Type B pancreatic cell (in vitro differentiated cells): ENCODE data around the gene TEX29. TPM values are rescaled to one million over a fixed set of nuclear protein-coding genes. Genes with fewer than 3 reads are reported as not detected.

Experiments used
- DNase-seq: peaks from one replicate; pipeline ENCODE4 v3.0.0; 2021; ENCODE audit warnings: mixed read lengths; ENCODE audit not compliant: unreplicated experiment; ENCODE audit errors: extremely low spot score
- H3K27ac Mint-ChIP-seq: 2 replicates; pipeline ENCODE4 v1.8.0; 2021; ENCODE audit warnings: mild to moderate bottlenecking, mixed read lengths
- H3K27me3 Mint-ChIP-seq: 2 replicates; pipeline ENCODE4 v1.8.0; 2021; ENCODE audit warnings: mixed read lengths
- H3K36me3 Mint-ChIP-seq: 2 replicates; pipeline ENCODE4 v1.8.0; 2021; ENCODE audit warnings: mixed read lengths
- H3K4me1 Mint-ChIP-seq: one replicate; pipeline ENCODE4 v1.8.0; 2021; ENCODE audit warnings: mixed read lengths; ENCODE audit not compliant: unreplicated experiment
- H3K4me3 Mint-ChIP-seq: 2 replicates; pipeline ENCODE4 v1.8.0; 2021; ENCODE audit warnings: mild to moderate bottlenecking, mixed read lengths
- H3K9me3 Mint-ChIP-seq: 2 replicates; pipeline ENCODE4 v1.8.0; 2021; ENCODE audit warnings: mixed read lengths
- total RNA-seq: library from RNA; stranded (reverse); gene quantifications from 2 replicates; pipeline ENCODE4 v1.2.1, GENCODE V29; 2021; ENCODE audit warnings: low replicate concordance
- TF ChIP-seq, protein P1 (sequence below): fragments of 200-600 bp; sonication (generic); conservative IDR thresholded peaks from 2 replicates; pipeline ENCODE4 v1.5.0; 2021; ENCODE audit warnings: antibody characterized with exemption, mild to moderate bottlenecking

Gene TEX29
- total RNA-seq, 1 donor from 2014 or later, result 0.92 TPM

GRCh38 chr13:111292710-111293485 is 27.5 kb upstream of the TEX29 start:
- no peaks in the 10 kb centered on the region for H3K9me3 Mint-ChIP-seq
- H3K36me3 Mint-ChIP-seq, result peaks cover 16% of the 10 kb centered on the region
- H3K27me3 Mint-ChIP-seq, result no peaks in the 10 kb centered on the region
- H3K27ac Mint-ChIP-seq, result no peak overlapping the region
- no peak overlapping the region for H3K4me3 Mint-ChIP-seq
- TF ChIP-seq, protein P1, sequence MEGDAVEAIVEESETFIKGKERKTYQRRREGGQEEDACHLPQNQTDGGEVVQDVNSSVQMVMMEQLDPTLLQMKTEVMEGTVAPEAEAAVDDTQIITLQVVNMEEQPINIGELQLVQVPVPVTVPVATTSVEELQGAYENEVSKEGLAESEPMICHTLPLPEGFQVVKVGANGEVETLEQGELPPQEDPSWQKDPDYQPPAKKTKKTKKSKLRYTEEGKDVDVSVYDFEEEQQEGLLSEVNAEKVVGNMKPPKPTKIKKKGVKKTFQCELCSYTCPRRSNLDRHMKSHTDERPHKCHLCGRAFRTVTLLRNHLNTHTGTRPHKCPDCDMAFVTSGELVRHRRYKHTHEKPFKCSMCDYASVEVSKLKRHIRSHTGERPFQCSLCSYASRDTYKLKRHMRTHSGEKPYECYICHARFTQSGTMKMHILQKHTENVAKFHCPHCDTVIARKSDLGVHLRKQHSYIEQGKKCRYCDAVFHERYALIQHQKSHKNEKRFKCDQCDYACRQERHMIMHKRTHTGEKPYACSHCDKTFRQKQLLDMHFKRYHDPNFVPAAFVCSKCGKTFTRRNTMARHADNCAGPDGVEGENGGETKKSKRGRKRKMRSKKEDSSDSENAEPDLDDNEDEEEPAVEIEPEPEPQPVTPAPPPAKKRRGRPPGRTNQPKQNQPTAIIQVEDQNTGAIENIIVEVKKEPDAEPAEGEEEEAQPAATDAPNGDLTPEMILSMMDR, result no peak
- no peak for DNase-seq
- H3K4me1 Mint-ChIP-seq, result no peaks in the 10 kb centered on the region

DNA sequence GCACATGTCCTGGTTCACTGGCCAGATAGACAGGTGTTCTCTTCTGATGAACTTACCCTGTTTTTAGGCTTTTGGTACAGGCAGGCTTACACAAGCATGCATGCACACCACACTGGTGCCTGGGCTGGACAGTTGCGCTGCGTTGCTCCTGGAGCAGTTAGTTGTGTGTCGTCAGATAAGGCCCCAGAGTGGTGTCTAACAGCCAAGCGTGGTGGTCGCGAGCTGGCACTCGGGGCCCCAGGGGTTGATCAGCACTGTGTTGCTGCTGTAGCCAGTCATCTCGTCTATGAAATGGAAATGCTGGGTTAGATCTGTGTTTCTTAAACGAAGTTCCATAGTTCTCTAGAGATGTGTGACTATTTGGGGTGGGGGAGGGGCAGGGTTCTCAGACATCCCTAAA is 24.6 kb upstream of the TEX29 start:
- TF ChIP-seq, protein P1, result no peak
- peaks cover 12% of the 10 kb centered on the region for H3K36me3 Mint-ChIP-seq
- H3K4me3 Mint-ChIP-seq, result no peak overlapping the region
- H3K4me1 Mint-ChIP-seq, result no peaks in the 10 kb centered on the region
- no peak overlapping the region for H3K27ac Mint-ChIP-seq
- H3K27me3 Mint-ChIP-seq, result no peaks in the 10 kb centered on the region
- DNase-seq, result no peak
- no peaks in the 10 kb centered on the region for H3K9me3 Mint-ChIP-seq

DNA sequence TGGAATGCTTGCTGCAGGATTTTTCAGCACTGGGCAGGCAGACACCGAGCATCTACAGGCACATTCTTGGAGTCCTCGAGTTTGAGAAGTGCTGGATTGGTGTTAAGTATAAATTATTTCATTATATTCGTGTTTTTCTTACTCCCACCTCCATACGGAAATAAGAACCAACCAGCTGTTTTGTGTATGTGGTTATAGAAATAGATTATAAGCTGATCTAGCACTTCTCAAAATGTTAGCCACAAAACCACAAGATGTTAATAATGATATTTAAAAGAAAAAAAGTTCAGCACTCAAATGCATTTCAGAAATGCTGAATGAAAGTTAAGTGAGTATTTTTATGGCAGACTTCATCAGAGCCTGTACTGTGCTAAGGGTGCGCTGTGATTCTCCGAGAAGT is 24.0 kb upstream of the TEX29 start:
- no peak overlapping the region for H3K4me3 Mint-ChIP-seq
- TF ChIP-seq, protein P1, result no peak
- no peak for DNase-seq
- no peak overlapping the region for H3K27ac Mint-ChIP-seq
- no peaks in the 10 kb centered on the region for H3K9me3 Mint-ChIP-seq
- H3K4me1 Mint-ChIP-seq, result no peaks in the 10 kb centered on the region
- peaks cover 16% of the 10 kb centered on the region for H3K36me3 Mint-ChIP-seq
- H3K27me3 Mint-ChIP-seq, result no peaks in the 10 kb centered on the region

DNA sequence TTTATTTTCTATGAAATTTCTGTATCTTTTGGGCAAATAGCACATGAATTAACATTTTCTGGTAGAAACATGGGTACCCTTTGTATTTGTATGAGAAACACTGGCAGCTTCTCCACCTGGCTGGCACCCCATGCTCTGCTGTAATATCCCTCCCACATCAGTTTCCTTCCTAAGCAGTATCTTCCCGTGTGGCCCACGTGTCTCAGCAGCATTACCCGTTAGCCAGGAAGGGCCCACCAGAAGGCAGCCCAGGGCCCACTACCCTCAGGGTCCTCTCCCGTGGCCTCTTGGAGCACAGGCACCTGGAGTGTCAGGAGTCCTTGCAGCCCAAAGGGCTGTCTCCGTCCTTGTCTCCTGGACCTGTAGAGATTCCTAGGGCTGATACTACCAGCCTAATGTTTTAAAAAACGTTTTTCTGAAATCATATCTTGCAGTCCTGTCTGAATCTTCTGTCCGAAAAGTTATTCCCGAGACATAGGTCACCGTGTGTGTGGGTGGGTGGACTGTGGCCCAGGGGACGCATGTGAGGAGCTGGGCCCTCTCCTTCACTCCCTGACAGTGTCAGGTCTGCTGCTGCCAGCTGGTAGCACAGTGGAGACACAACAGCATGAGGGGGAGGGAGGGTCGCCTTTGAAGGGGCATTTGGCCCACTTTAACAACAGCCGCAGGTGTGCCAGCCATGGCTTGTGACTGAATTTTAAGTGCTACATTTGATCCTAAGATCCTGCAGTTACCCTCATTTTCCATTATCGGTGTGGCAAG is 22.0 kb upstream of the TEX29 start:
- Mint-ChIP-seq H3K27me3 (no peaks in the 10 kb centered on the region), H3K27ac (no peak overlapping the region), H3K4me1 (no peaks in the 10 kb centered on the region), H3K36me3 (peaks cover 13% of the 10 kb centered on the region), H3K4me3 (no peak overlapping the region), H3K9me3 (no peaks in the 10 kb centered on the region)
- TF ChIP-seq, protein P1, result no peak
- no peak for DNase-seq

DNA sequence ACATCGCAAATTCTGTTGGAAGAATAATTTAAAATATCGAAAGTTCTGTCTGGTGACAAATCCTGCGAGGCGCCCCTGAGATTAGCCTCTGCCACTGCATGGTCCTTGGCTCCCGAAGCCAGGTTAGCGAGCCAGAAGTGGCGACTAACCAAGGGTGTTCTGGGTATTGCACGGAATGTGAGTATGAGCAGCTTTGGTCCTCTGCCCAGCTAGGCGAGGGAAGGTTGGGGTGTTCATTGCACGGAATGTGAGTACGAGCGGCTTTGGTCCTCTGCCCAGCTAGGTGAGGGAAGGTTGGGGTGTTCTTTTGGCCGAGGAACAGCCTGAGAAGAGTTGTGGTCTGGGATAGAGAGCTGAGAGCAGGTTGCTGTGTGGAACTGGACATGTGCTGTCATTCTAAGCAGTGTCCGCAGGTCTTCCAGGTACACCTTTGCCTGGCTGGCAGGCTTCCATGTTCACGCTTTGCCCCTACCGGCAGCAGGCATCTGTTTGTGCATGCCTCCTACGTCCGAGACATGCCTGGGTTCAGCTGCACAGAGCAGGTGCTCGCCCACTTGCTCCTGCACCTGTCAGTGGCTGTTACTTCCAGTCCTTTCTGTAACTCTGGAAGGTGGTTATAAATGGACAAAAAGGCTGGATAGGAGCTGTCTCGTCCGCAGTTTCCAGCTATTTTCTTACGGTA is 18.3 kb upstream of the TEX29 start:
- Mint-ChIP-seq H3K4me1 (no peaks in the 10 kb centered on the region), H3K27ac (no peak overlapping the region), H3K4me3 (no peak overlapping the region), H3K9me3 (no peaks in the 10 kb centered on the region), H3K27me3 (no peaks in the 10 kb centered on the region), H3K36me3 (peaks cover 39% of the 10 kb centered on the region)
- TF ChIP-seq, protein P1, result no peak
- no peak for DNase-seq
